Measurements from ENCODE around the gene CNTNAP2.

The CNTNAP2 gene

DNA sequence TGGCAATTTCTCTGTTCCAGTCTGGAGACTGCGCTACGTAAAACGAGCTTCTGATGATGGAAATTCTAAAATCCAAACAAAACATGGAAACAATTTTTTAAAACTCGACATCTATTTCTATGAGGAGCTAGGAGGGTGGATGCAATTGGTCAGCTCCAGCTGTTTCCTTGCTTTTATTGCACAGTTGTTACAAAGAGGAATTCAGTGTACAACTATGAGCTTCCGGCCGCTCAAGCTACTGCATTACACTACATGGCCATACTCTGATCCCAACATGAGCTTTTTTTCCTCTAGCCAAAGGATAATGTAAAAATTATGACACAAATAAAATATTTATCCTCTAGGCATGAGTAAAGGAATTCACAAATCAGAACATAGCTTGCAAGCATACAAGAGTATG, 2070.9 kb downstream of the CNTNAP2 start:
- TF ChIP-seq Cebpa-rat (IDR thresholded peaks at IDR 0.05) = no peak
- no peak overlapping the region for H3K9ac ChIP-seq
- H3K27ac ChIP-seq = no peak overlapping the region
- no peaks in the 10 kb centered on the region for H3K36me3 ChIP-seq
- no peaks in the 10 kb centered on the region for H3K9me3 ChIP-seq
- no peak overlapping the region for H3K4me3 ChIP-seq
- no peaks in the 10 kb centered on the region for H3K27me3 ChIP-seq
- H3K4me1 ChIP-seq = no peaks in the 10 kb centered on the region
- no peaks in the 10 kb centered on the region for H4K20me1 ChIP-seq
- H3K4me2 ChIP-seq = no peak overlapping the region

DNA sequence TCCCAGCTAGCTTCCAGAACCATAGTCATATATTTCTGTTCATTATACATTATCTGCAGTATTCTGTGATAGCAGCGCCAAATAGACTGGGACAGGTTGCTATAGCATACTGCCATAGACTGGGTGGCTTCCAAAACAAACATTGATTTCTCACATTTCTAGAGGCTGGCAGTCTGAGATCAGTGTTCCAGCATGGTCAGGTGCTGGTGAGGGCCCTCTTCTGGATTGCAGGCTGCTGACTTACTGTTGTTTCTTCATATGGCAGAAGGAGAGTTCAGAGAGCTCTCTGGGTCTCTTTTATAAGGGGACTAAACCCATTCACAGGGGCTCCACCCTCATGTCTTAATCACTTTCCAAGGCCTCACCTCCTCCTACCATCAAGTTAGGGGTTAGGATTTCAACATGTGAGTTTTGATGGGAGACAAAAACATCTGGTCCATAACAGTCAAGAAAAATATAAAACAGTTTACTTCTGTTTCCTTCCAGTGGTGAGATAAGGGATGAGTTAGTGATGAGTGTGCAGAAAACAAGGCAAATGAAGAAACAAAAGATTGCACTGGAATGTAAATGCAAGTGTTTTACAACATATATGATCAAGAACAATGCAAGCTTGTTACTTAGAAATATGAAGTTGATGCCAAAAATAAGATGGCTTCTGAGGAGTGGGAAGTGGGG, 2074.9 kb downstream of the CNTNAP2 start:
- H4K20me1 ChIP-seq = no peaks in the 10 kb centered on the region
- H3K4me3 ChIP-seq = no peak overlapping the region
- H3K36me3 ChIP-seq = no peaks in the 10 kb centered on the region
- 0 out of 2 replicates have a peak, but pooled peaks cover 2% of the 10 kb centered on the region for H3K9me3 ChIP-seq
- TF ChIP-seq Cebpa-rat (IDR thresholded peaks at IDR 0.05) = no peak
- H3K4me1 ChIP-seq = no peaks in the 10 kb centered on the region
- H3K4me2 ChIP-seq = no peak overlapping the region
- no peaks in the 10 kb centered on the region for H3K27me3 ChIP-seq
- H3K27ac ChIP-seq = no peak overlapping the region
- no peak overlapping the region for H3K9ac ChIP-seq

DNA sequence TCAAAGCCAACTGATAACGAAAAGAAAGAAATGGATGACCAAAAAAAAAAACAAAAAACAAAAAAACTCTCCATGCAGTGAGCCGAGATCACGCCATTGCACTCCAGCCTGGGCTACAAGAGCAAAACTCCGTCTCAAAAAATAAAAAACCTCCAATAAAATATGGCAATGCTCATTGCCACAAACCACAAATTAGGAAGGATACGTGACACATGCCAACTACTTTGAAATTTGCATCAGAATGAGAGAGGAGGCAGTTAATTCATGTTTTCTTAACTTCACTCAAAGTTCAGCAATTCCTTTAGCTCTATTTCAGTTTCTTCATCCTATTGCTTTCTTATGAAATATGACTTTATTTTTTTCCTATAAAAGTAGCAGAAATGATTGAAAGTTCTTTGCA, 2075.9 kb downstream of the CNTNAP2 start:
- no peak overlapping the region for H3K4me2 ChIP-seq
- no peak overlapping the region for H3K4me3 ChIP-seq
- TF ChIP-seq Cebpa-rat (IDR thresholded peaks at IDR 0.05) = no peak
- H3K27ac ChIP-seq = no peak overlapping the region
- no peak overlapping the region for H3K9ac ChIP-seq
- H3K9me3 ChIP-seq = 0 out of 2 replicates have a peak, but pooled peaks cover 2% of the 10 kb centered on the region
- no peaks in the 10 kb centered on the region for H4K20me1 ChIP-seq
- no peaks in the 10 kb centered on the region for H3K4me1 ChIP-seq
- no peaks in the 10 kb centered on the region for H3K27me3 ChIP-seq
- no peaks in the 10 kb centered on the region for H3K36me3 ChIP-seq

DNA sequence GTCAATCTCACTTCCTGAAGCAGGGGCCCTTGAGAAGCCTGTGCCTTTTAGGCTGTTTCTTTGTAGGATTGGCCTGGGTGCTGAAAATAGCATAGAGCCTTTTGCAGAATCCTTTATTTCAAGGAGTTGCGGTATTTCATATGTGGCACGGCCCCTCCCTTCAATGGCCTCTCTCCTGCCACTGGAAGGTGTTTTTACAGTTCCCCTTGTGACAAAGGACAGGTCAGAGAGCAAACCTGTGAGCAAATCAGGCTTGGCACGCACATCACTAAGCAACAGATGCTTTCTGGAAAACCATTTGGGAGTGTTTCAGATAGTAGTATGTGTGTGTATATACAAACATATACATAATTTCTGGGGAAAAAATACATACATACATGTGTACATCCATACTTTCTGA, 2085.4 kb downstream of the CNTNAP2 start:
- Histone ChIP-seq H3K9ac (no peak overlapping the region), H3K27me3 (no peaks in the 10 kb centered on the region), H3K4me3 (no peak overlapping the region), H3K4me2 (no peak overlapping the region), H3K9me3 (no peaks in the 10 kb centered on the region), H3K36me3 (no peaks in the 10 kb centered on the region), H4K20me1 (no peaks in the 10 kb centered on the region), H3K4me1 (no peaks in the 10 kb centered on the region), H3K27ac (no peak overlapping the region)
- TF ChIP-seq Cebpa-rat (IDR thresholded peaks at IDR 0.05) = no peak

DNA sequence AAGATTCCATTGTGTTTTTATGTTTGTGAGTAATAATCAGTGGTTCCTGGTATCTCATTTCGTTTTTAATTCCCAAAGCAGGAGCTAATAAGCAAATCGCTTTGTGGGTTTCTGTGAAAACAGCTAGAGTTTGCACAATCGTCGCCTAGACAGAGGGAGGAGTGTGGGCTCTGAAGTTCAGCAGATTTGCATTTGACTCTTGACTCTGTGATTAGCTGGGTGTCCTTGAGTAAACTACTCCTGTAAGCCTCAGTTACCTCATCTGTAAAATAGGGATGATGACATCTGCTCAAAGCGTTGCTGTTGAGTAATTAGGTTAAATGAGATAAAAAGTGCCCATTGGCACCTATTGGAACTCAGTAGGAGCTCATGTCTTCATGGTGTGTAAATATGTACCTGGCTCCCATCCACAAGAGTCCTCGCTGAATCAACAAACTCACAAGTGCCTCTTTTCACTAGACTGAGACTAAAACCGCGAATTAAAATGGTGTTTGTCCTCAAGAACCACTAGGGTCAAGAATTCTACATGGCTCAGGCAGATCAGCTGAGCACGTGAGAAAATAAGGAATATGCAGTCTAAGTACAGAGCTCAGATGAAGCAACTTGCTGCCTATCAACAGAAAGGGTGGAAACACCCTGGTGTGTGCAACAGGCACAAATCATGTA, 2088.2 kb downstream of the CNTNAP2 start:
- no peak overlapping the region for H3K4me2 ChIP-seq
- H3K27ac ChIP-seq = no peak overlapping the region
- no peaks in the 10 kb centered on the region for H3K27me3 ChIP-seq
- H3K9me3 ChIP-seq = no peaks in the 10 kb centered on the region
- no peak for TF ChIP-seq Cebpa-rat (IDR thresholded peaks at IDR 0.05)
- no peak overlapping the region for H3K4me3 ChIP-seq
- H4K20me1 ChIP-seq = no peaks in the 10 kb centered on the region
- H3K9ac ChIP-seq = no peak overlapping the region
- no peaks in the 10 kb centered on the region for H3K36me3 ChIP-seq
- H3K4me1 ChIP-seq = 0 out of 2 replicates have a peak, but pooled peaks cover 4% of the 10 kb centered on the region

DNA sequence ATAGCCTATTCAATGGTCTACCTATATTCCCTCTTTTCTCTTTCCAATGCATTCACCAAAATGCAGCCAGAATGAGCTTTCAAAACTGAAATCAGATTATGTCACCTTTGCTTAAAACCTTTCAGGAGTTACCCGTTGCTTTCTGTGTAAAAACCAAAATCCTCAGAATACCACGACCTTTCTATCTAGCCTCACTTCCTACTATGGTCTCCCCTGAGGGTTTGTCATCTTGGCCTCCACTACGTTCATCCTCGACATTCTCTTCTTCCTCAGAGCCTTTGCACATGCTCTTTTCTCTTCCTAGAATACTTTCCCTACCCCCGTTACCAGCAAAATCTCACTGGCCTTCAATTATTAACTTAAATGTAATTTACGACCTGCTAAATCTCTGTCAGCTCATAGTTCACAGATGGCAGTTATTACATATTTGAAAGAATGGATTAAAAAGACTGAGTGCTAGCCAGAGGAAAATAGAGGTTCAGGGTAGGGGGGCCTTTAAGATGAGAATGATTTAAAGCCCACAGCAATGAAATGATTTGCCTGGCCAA, 2093.1 kb downstream of the CNTNAP2 start:
- H3K27ac ChIP-seq = no peak overlapping the region
- peaks cover 24% of the 10 kb centered on the region for H3K4me1 ChIP-seq
- no peak overlapping the region for H3K4me3 ChIP-seq
- H3K9ac ChIP-seq = no peak overlapping the region
- no peaks in the 10 kb centered on the region for H3K9me3 ChIP-seq
- no peaks in the 10 kb centered on the region for H3K27me3 ChIP-seq
- TF ChIP-seq Cebpa-rat (IDR thresholded peaks at IDR 0.05) = no peak
- no peaks in the 10 kb centered on the region for H3K36me3 ChIP-seq
- no peaks in the 10 kb centered on the region for H4K20me1 ChIP-seq
- no peak overlapping the region for H3K4me2 ChIP-seq

DNA sequence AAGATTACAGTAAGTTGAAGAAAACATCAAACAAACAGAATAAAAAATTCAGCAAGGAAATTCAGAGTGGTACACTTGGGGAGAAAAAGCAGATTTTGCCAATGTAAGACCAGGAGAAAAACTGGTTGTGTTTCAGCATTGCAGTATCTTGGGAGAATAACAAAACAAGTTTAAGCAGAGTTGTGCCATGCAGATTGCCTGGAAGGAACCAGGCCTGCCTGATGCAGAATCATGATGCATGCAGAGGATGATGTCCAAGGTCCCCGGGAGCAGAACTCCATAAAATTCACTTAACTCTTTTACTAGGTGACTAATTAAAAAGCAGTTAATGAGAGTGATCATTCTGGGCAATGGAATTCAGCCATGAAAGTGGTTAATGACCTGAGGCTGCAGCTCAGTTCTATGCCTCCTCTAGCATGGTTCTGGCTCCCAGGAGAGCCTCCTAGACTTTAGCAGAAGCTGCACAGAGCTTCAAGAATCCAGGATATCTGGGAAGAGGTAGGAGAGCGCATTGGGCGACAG, 2094.3 kb downstream of the CNTNAP2 start:
- no peaks in the 10 kb centered on the region for H3K36me3 ChIP-seq
- no peaks in the 10 kb centered on the region for H3K9me3 ChIP-seq
- H3K4me3 ChIP-seq = no peak overlapping the region
- H3K27me3 ChIP-seq = no peaks in the 10 kb centered on the region
- H3K4me1 ChIP-seq = peaks cover 24% of the 10 kb centered on the region
- no peak overlapping the region for H3K9ac ChIP-seq
- H3K4me2 ChIP-seq = 0 out of 2 replicates have a peak overlapping the region, but pooled peaks have one; percentile 38
- TF ChIP-seq Cebpa-rat (IDR thresholded peaks at IDR 0.05) = no peak
- H4K20me1 ChIP-seq = no peaks in the 10 kb centered on the region
- H3K27ac ChIP-seq = no peak overlapping the region

DNA sequence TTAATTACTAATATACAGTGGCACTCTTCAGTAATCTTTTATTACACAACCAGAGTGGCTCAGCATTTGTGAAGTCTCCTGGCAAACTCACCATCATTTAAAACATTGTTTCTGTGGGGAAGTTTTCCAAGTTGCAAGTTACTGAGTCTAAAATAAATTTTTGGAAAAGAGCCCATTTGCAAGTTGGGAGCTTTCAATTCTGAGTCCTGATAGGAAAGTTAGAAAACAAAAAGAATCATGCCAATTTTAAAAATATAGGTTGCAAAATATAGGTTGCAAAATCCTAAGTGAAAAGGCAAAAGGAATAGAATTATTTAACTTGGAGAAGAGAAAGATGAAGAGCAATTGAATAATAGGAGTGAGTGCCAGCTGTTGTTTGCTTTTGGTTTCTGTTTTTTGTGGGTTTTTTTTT, 2095.1 kb downstream of the CNTNAP2 start:
- no peaks in the 10 kb centered on the region for H4K20me1 ChIP-seq
- no peak overlapping the region for H3K27ac ChIP-seq
- no peak overlapping the region for H3K4me3 ChIP-seq
- peaks cover 6% of the 10 kb centered on the region for H3K9me3 ChIP-seq
- no peaks in the 10 kb centered on the region for H3K27me3 ChIP-seq
- H3K4me2 ChIP-seq = peak overlapping the region; percentile 38
- no peak for TF ChIP-seq Cebpa-rat (IDR thresholded peaks at IDR 0.05)
- no peak overlapping the region for H3K9ac ChIP-seq
- peaks cover 24% of the 10 kb centered on the region for H3K4me1 ChIP-seq
- H3K36me3 ChIP-seq = no peaks in the 10 kb centered on the region

DNA sequence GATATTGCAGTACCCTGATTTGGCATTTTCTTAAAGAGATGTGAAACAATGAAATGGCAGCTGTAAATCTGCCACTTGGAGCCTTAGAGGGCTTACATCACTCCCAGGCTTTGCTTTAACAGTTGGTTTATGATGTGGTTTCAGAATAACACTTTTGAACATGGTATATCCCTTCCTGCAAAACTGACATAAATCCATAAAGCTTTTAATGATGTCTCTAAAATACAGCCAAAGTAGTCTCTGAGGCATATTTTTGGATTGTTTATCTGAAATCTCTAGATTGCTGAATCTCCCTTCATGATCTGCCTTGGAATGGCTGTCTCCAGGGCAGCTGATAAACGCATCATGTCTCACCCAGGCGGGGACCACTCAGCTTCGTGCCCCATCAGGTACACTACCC, 2096.1 kb downstream of the CNTNAP2 start:
- no peak for TF ChIP-seq Cebpa-rat (IDR thresholded peaks at IDR 0.05)
- Histone ChIP-seq H3K4me2 (peak overlapping the region; percentile 1; the same call in 1 of the 2 replicates), H3K4me3 (no peak overlapping the region), H3K9me3 (peaks cover 13% of the 10 kb centered on the region), H3K36me3 (no peaks in the 10 kb centered on the region), H3K27me3 (no peaks in the 10 kb centered on the region), H4K20me1 (no peaks in the 10 kb centered on the region), H3K4me1 (peaks cover 24% of the 10 kb centered on the region), H3K27ac (no peak overlapping the region), H3K9ac (no peak overlapping the region)

DNA sequence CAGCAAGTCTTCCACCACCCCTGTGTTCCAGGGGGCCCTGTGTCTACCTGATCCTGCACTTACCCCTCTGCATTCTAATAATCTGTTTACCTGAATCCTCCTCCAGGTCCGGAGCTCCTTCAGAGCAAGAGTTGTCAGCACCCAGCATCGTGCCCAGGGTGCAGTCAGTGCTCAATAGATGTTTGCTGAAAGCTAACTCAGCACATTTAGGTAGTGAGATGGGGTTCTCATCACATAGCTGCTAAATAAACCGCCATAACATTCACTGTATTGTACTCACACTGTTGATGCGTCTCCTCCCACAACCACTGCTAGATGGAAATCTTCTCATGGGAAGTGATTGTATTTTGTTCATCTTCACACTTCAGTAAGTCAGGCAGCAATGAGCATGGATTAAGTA, 2097.5 kb downstream of the CNTNAP2 start:
- no peak for TF ChIP-seq Cebpa-rat (IDR thresholded peaks at IDR 0.05)
- Histone ChIP-seq H4K20me1 (no peaks in the 10 kb centered on the region), H3K27ac (no peak overlapping the region), H3K4me2 (no peak overlapping the region), H3K4me1 (peaks cover 20% of the 10 kb centered on the region), H3K9me3 (peaks cover 15% of the 10 kb centered on the region), H3K27me3 (no peaks in the 10 kb centered on the region), H3K4me3 (no peak overlapping the region), H3K9ac (no peak overlapping the region), H3K36me3 (no peaks in the 10 kb centered on the region)
